Stimulated activated memory B cell treated with anti-CD40 and anti-IgM and Interleukin-4, amounts not matched to agents 10 μg/mL and 1 μg/mL and 100 μg/mL, for 72 hours (primary cell): Measurements from ENCODE around the gene CYP2S1.
"Not testable (repeated sequence)": the region's sequence is repeated elsewhere in the genome, so short reads cannot be mapped to it uniquely, and the experiment has no call there.

ENCODE experiments used
- ATAC-seq: fragments of 150-1000 bp; cut with Tn5 transposase; 2 replicates; pipeline ENCODE4 v1.10.0; 2021
- H3K27ac Mint-ChIP-seq: one replicate; pipeline ENCODE4 v1.8.0; 2022; ENCODE audit warnings: mild to moderate bottlenecking, mixed read lengths
- H3K27me3 Mint-ChIP-seq: one replicate; pipeline ENCODE4 v1.8.0; 2022; ENCODE audit warnings: mixed read lengths
- H3K36me3 Mint-ChIP-seq: one replicate; pipeline ENCODE4 v1.8.0; 2022; ENCODE audit warnings: mixed read lengths
- H3K4me1 Mint-ChIP-seq: one replicate; pipeline ENCODE4 v1.8.0; 2022; ENCODE audit warnings: mixed read lengths
- H3K4me3 Mint-ChIP-seq: one replicate; pipeline ENCODE4 v1.8.0; 2022; ENCODE audit warnings: mild to moderate bottlenecking, moderate library complexity, mixed read lengths
- H3K9me3 Mint-ChIP-seq: one replicate; pipeline ENCODE4 v1.8.0; 2022; ENCODE audit warnings: mixed read lengths

CYP2S1 gene

DNA sequence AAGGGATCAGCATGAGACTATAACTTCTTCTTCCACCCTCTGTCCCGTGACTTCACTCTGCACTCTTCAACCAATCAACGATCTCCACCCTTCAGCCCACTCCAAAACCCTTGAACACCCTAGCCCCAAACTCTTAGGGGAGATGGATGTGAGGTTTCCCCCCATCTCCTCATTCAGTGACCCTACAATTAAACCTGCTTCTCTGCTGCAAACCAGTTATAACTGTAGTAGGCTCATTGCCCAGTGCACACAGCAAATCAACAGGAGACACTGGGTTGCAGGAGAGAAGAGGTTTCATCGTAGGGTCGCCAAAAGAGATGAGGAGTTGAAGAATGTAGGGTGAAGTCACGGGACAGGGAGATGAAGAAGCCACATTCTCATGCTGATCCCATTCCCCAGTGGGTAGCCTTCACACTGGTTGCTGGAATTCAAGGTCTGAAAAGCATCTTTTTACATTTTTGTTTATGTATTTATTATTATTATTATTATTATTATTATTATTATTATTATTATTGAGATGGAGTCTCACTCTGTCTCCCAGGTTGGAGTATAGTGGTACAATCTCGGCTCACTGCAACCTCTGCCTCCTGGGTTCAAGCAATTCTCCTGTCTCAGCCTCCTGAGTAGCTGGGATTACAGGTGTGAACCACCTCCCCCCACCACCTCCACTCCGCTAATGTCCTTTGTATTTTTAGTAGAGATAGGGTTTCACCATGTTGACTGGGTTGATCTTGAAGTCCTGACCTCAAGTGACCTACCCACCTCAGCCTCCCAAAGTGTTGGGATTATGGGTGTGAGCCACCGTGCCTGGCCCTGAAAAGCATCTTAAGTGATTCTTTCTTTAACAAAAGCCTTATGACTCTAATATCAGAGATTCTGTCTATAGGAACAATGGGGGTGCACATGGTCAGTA, 5.8 kb upstream of the CYP2S1 start:
- Mint-ChIP-seq H3K4me3 (no peak overlapping the region), H3K4me1 (no peaks in the 10 kb centered on the region), H3K27me3 (peaks cover 42% of the 10 kb centered on the region), H3K9me3 (no peaks in the 10 kb centered on the region), H3K36me3 (no peaks in the 10 kb centered on the region), H3K27ac (no peak overlapping the region)
- ATAC-seq, result no peak

DNA sequence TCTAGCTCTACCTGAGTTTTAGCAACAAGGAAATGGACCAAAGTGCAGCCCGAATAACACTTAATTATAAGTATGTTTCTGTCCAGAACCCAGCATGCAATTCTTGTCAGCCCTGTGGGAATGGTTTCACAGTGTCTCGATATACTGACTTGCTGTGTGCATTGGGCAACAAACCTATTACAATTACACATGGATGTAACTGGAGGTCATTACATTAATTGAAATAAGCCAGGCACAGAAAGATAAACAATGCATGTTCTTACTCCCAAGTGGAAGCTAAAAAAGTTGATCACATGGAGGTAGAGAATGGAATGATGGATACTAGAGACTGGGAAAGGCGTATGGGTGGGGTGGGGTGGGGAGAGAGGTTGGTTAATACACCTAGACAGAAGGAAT, 5.1 kb upstream of the CYP2S1 start:
- Mint-ChIP-seq H3K4me3 (no peak overlapping the region), H3K27ac (no peak overlapping the region), H3K27me3 (peaks cover 46% of the 10 kb centered on the region), H3K9me3 (no peaks in the 10 kb centered on the region), H3K36me3 (no peaks in the 10 kb centered on the region), H3K4me1 (peaks cover 6% of the 10 kb centered on the region)
- no peak for ATAC-seq

DNA sequence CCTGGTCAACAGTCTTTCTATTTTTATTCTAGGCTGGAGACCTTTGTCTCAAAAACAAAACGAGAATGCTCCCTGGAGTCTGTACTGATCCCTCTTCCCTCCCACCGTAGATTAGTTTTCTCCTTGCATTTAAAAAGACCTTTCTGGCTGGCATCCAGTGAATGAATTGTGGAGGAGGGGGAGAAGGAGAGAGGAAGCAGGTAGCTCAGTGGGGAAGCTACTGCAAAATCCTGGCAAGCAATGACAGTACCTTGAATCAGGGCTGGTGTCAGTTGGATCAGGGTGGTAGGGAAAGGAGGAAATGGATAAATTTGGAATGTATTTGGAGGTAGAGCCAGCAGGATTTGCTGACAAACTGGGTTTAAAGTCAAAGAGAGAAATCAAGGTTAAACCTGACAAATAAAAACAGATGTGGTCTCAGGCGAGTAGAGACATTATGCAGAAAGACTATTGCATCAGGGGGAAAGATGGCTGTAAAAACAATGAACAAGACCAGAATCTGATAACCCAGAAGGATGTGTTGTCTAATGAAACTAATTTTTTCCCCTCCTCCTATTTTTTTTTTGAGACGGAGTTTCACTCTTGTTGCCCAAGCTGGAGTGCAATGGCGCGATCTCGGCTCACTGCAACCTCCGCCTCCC, 3.5 kb upstream of the CYP2S1 start:
- Mint-ChIP-seq H3K27ac (no peak overlapping the region), H3K9me3 (no peaks in the 10 kb centered on the region), H3K4me3 (no peak overlapping the region), H3K36me3 (no peaks in the 10 kb centered on the region), H3K4me1 (peaks cover 16% of the 10 kb centered on the region), H3K27me3 (peaks cover 53% of the 10 kb centered on the region)
- ATAC-seq, result no peak

DNA sequence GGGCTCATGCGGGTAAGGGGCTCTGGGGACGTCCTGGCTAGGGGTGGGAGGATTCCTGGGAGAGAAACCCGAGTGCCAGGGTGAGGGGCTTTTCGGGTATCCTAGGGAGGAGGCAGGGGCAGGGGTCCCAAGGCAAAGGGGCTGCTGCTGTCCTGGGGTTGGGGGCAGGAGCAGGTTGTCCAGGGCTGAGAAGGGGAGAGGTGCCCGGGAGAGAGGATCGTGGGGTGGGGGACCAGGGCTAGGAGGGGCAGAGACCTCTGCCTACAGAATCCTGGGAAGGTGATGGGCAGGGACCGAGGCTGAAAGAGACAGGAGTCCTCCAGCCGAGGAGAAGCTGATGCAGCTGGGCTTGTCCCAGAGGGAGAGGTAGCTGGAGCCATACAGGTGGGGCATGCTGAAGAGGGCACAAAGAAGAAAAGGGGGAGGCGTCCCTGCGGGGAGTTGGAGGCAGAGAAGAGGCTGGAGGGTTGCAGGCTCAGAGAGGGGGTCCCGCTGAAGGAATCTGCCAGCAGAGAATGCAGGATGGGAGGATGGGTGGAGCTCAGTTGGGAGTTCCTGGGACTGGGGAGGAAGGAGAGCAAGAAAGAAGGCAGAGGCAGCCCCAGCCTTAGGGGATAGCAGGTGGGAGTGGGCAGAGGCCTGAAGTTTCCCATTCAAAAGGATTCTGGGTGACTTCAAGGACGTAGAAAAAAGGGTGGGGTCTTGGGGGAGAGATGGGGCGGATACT, 574 bp downstream of the CYP2S1 start:
- no peak for ATAC-seq
- Mint-ChIP-seq H3K27me3 (peaks cover 77% of the 10 kb centered on the region), H3K27ac (no peak overlapping the region), H3K36me3 (no peaks in the 10 kb centered on the region), H3K4me1 (peaks cover 25% of the 10 kb centered on the region), H3K4me3 (no peak overlapping the region), H3K9me3 (no peaks in the 10 kb centered on the region)

DNA sequence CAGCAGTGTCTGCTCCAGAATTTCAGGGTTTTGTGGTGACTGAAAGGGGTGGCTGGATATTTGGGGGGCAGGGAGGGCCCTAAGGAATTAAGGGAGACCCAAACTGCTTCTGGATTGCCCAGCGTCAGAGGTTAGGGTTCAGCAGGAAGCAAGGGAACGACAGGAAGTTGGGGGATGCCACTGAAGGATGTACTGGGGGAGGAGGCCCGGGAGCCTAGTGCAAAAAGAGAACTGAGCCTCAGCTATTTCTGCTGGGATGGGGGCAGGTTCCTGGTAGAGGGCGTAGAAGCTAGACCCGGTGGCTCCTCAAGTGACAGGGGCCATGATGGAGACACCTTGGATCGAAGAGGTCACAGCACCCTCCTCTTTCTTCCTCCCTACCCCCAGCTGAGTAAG, 1.1 kb downstream of the CYP2S1 start:
- H3K27ac Mint-ChIP-seq, result no peak overlapping the region
- H3K4me1 Mint-ChIP-seq, result peaks cover 25% of the 10 kb centered on the region
- no peak for ATAC-seq
- H3K9me3 Mint-ChIP-seq, result no peaks in the 10 kb centered on the region
- H3K36me3 Mint-ChIP-seq, result no peaks in the 10 kb centered on the region
- peaks cover 80% of the 10 kb centered on the region for H3K27me3 Mint-ChIP-seq
- H3K4me3 Mint-ChIP-seq, result no peak overlapping the region

DNA sequence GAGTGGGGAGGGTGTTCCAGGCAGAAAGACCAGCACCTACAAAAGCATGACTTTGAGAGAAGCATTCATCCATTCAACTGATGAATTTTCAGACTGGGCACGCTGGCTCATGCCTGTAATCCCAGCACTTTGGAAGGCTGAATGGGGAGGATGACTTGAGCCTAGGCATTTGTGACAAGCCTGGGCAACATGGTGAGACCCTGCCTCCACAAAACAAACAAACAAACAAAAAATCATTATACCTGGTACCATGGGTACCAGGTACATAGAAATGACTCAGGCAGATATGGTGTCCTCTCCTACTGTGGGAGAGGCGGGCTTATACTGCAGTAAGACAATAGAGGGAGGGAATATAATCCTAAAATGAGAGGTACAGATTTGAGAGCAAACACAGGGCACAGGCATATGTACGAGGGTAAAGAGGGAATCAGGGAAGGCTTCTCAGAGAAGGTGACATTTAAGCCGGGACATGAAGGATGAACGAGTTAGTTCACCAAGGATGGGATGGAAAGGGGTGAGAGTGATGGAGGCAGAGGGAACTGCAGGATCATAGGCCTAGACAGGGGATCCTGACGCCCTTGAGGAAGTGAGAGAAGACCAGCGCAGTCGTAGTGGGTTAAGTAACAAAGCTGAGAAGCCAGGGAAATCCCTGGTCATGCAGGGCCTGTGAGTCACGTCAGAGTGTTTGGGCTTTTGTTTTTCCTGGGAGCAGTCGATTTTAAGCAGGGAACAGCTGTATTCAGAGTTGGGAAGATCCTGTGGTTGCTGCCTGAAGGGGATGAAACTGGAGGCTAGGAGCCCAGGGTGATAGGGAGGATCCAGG, 2.9 kb downstream of the CYP2S1 start:
- no peaks in the 10 kb centered on the region for H3K36me3 Mint-ChIP-seq
- peaks cover 25% of the 10 kb centered on the region for H3K4me1 Mint-ChIP-seq
- peak; percentile 76 for ATAC-seq
- H3K27ac Mint-ChIP-seq, result peak overlapping the region; percentile 3
- peaks cover 63% of the 10 kb centered on the region for H3K27me3 Mint-ChIP-seq
- no peaks in the 10 kb centered on the region for H3K9me3 Mint-ChIP-seq
- no peak overlapping the region for H3K4me3 Mint-ChIP-seq

DNA sequence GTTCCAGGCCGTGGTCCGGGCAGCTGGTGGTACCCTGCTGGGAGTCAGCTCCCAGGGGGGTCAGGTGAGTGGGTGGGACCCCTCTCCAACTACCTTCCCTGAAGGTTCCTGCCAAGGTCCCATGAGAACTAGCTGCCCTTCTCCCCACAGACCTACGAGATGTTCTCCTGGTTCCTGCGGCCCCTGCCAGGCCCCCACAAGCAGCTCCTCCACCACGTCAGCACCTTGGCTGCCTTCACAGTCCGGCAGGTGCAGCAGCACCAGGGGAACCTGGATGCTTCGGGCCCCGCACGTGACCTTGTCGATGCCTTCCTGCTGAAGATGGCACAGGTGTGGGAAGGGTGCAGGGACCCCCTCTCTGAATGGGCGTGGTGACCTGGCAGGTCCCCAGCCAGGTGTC, 5.5 kb downstream of the CYP2S1 start:
- Mint-ChIP-seq H3K36me3 (no peaks in the 10 kb centered on the region), H3K27me3 (peaks cover 41% of the 10 kb centered on the region), H3K4me1 (peaks cover 16% of the 10 kb centered on the region), H3K9me3 (no peaks in the 10 kb centered on the region), H3K4me3 (no peak overlapping the region), H3K27ac (no peak overlapping the region)
- ATAC-seq, result no peak

DNA sequence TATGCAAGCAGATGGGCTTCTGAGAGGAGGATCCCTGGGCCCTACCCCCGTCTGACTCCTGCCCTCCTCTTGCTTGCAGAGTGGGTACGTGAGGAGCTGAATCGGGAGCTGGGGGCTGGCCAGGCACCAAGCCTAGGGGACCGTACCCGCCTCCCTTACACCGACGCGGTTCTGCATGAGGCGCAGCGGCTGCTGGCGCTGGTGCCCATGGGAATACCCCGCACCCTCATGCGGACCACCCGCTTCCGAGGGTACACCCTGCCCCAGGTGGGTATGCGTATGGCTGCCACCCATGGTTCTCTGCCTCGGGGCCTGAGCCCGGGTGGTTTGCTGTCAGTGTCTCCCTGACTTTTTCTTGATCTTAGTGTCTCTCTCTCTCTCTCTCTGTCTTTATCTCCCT, 10.4 kb downstream of the CYP2S1 start:
- H3K27ac Mint-ChIP-seq, result no peak overlapping the region
- H3K27me3 Mint-ChIP-seq, result peaks cover 26% of the 10 kb centered on the region
- H3K4me3 Mint-ChIP-seq, result no peak overlapping the region
- peaks cover 5% of the 10 kb centered on the region for H3K4me1 Mint-ChIP-seq
- no peaks in the 10 kb centered on the region for H3K9me3 Mint-ChIP-seq
- H3K36me3 Mint-ChIP-seq, result no peaks in the 10 kb centered on the region
- no peak for ATAC-seq

DNA sequence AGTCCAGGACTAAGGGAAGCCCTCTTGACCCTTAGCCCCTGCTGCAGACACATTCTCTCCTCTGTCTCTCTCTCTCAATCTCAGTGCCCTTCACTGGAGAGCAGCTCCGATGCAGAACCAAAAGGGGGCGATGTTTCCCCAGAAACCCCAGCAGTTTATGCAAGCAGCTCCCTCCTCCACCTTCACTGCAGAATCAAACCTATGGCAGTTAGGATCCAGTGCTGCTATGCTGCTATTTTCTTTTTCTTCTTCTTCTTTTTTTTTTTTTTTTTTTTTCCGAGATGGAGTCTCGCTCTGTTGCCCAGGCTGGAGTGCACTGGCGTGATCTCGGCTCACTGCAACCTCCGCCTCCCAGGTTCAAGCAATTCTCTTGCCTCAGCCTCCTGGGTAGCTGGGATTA, 11.3 kb downstream of the CYP2S1 start:
- not testable (repeated sequence) for H3K9me3 Mint-ChIP-seq, H3K36me3 Mint-ChIP-seq, H3K4me3 Mint-ChIP-seq, H3K4me1 Mint-ChIP-seq
- Mint-ChIP-seq H3K27me3 (peaks cover 19% of the 10 kb centered on the region), H3K27ac (peak overlapping the region; percentile 1)
- ATAC-seq, result peak; percentile 90

DNA sequence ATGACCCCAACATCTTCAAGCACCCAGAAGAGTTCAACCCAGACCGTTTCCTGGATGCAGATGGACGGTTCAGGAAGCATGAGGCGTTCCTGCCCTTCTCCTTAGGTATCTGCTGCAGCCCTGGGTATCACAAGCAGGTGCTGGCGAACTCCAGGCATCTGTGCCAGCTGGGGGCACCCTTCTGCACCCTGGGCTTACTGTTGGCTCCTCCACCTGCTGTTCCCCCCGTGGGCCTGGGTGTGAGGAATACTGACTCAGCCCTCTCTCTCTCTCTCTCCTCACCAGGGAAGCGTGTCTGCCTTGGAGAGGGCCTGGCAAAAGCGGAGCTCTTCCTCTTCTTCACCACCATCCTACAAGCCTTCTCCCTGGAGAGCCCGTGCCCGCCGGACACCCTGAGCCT, 13.0 kb downstream of the CYP2S1 start:
- no peaks in the 10 kb centered on the region for H3K36me3 Mint-ChIP-seq
- H3K4me3 Mint-ChIP-seq, result no peak overlapping the region
- no peak for ATAC-seq
- H3K9me3 Mint-ChIP-seq, result no peaks in the 10 kb centered on the region
- H3K4me1 Mint-ChIP-seq, result peaks cover 5% of the 10 kb centered on the region
- H3K27ac Mint-ChIP-seq, result no peak overlapping the region
- peaks cover 19% of the 10 kb centered on the region for H3K27me3 Mint-ChIP-seq

DNA sequence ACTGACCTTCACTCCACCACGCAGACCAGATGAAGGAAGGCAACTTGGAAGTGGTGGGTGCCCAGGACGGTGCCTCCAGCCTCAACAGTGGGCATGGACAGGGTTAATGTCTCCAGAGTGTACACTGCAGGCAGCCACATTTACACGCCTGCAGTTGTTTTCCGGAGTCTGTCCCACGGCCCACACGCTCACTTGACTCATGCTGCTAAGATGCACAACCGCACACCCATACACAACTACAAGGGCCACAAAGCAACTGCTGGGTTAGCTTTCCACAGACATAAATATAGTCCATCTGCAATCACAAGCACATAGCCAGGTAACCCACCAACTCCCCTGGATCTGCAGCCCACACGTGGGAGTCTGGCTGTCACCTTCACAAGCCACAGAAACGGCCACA, 13.4 kb downstream of the CYP2S1 start:
- peaks cover 5% of the 10 kb centered on the region for H3K4me1 Mint-ChIP-seq
- no peaks in the 10 kb centered on the region for H3K9me3 Mint-ChIP-seq
- ATAC-seq, result no peak
- H3K27ac Mint-ChIP-seq, result no peak overlapping the region
- no peak overlapping the region for H3K4me3 Mint-ChIP-seq
- no peaks in the 10 kb centered on the region for H3K36me3 Mint-ChIP-seq
- H3K27me3 Mint-ChIP-seq, result peaks cover 19% of the 10 kb centered on the region

DNA sequence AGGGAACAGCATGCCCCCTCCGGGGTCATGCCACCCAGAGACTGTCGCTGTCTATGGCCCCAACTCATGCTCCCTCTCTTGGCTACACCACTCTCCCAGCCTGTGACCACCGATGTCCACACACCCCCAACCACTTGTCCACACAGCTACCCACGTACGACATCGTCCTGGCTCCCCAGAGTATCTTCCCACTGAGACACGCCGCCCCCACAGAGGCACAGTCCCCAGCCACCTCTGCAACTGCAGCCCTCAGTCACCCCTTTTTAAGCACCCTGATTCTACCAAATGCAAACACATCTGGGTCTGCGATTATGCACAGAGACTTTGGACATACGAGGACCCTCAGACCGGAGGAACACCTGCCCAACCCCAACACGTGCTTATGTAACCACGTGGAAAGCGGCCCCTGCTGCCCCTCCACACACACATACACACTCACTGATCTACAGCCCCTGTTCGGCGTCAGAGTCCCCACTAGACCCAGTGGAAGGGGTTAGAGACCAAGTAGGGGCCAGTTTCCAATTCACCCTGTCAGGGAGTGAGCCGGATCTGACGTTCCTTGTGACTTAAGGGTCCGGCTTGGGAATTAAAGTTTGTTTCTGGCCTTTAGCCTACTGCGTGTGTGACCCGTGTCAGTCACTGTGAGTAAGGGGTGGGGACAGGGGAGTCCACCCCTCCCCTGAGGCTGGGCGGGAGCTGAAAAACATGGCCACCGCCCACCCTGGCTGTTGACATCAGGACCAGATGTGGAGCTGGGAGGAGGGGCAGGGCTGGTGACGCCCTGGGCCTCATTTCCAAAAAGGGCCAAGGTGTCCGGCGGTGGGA, 14.1 kb downstream of the CYP2S1 start:
- no peaks in the 10 kb centered on the region for H3K36me3 Mint-ChIP-seq
- no peak overlapping the region for H3K27ac Mint-ChIP-seq
- H3K4me1 Mint-ChIP-seq, result peaks cover 5% of the 10 kb centered on the region
- no peak overlapping the region for H3K4me3 Mint-ChIP-seq
- H3K9me3 Mint-ChIP-seq, result no peaks in the 10 kb centered on the region
- peaks cover 19% of the 10 kb centered on the region for H3K27me3 Mint-ChIP-seq
- peak; percentile 13 for ATAC-seq

DNA sequence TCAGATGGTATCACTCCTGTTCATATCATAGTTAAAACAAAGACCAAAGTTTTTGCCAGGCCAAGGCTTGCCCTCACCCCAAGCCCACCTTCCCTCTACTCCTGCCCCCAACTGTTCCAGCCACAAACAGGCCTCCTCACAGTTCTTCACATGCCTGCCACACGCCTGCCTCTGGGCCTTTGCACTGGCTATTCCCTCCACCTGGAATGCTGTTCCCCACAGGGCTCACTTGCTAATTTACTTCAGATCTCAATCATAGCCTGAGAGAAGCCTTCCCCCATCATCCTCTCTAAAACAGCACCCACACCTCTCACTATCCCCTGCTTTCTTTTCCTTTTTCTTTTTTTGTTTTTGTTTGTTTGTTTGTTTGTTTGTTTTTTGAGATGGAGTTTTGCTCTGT, 21.1 kb downstream of the CYP2S1 start:
- Mint-ChIP-seq H3K4me3 (no peak overlapping the region), H3K9me3 (no peaks in the 10 kb centered on the region), H3K4me1 (peaks cover 9% of the 10 kb centered on the region), H3K27me3 (peaks cover 41% of the 10 kb centered on the region), H3K36me3 (no peaks in the 10 kb centered on the region), H3K27ac (no peak overlapping the region)
- no peak for ATAC-seq

DNA sequence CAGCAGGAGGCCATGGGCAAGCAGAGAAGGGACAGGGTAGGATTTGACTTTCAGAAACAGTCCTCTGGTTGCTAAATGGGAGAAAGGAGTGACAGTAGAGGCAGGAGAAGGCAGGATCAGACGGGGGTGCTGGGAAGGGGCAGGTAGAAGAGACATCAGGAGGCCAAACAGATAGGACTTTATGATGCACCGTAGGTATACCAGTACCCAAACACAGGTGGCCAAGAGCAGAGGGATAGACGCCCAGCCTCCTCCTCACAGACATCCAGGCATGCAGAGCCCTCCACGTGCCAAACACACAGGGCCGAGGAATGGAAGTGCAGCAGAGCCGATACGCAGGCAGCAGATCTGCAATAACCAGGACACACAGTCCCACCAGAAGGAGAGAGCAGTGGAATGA, 24.7 kb downstream of the CYP2S1 start:
- Mint-ChIP-seq H3K27me3 (peaks cover 77% of the 10 kb centered on the region), H3K36me3 (no peaks in the 10 kb centered on the region), H3K27ac (no peak overlapping the region), H3K9me3 (no peaks in the 10 kb centered on the region), H3K4me3 (no peak overlapping the region), H3K4me1 (peaks cover 9% of the 10 kb centered on the region)
- ATAC-seq, result no peak
